GM13977 (cell line): ENCODE data around the gene SLC25A10.
"Not testable (repeated sequence)": the region's sequence is repeated elsewhere in the genome, so short reads cannot be mapped to it uniquely, and the experiment has no call there.

Source experiments
- DNase-seq: peaks from one replicate; pipeline ENCODE4 v3.0.0; 2012; ENCODE audit warnings: low spot score
- in situ Hi-C: fragments of 300-500 bp; cut with MboI; formaldehyde crosslinking; loops from one replicate; pipeline ENCODE4 v1.12.0; 2022; ENCODE audit warnings: low sequenced_read_pairs, low pct_unique_long_range_greater_than_20kb, mixed read lengths, inconsistent platforms; ENCODE audit not compliant: unreplicated experiment
- TF ChIP-seq, protein P1 (sequence below): IDR thresholded peaks from 2 replicates; pipeline ENCODE4 v1.5.1; 2012; ENCODE audit warnings: mild to moderate bottlenecking, control low read depth; ENCODE audit not compliant: insufficient read depth; ENCODE audit errors: extremely low read depth, missing control alignments

The SLC25A10 gene

DNA sequence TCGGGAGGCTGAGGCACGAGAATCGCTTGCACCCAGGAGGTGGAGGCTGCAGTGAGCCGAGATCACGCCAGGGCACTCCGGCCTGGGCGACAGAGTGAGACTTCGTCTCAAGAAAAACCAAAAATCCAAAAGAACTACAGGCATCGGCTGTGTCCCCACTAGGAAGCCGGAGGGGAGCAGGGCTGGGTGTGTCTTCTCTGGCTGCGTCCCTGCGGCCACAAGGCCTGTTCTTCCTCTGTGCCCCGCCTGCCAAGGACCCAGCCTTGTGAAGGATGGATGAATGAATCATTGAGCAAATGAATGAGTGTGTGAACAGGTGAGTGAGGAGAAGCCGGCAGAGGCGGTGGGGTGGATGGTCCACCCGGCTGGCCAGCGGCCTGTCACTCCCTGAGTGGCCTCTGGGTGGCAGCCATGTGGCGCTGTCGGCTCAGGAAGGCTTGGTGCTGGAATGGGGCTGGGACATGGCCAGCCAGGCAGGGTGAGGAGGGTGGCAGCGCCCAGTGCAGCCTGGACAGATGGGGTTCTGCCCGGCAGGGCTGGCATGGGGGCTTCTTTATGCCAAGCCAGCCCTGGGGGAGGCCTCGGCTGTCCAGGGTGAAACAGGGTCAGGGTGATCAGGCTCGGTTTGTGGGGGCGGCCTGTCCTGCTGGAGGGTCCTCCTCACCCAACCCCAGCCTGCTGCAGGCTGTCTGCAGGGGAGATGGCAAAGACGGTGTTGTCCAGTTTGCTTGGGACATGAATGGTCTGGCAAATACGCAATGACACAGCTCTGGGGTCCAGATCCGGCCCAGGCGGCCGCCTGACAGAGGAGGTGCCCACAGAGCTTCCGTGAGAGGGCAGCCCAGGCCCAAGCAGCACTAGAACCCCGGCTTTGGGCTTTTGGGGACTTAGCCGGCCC is 21.7 kb downstream of the SLC25A10 start:
- TF ChIP-seq, protein P1, sequence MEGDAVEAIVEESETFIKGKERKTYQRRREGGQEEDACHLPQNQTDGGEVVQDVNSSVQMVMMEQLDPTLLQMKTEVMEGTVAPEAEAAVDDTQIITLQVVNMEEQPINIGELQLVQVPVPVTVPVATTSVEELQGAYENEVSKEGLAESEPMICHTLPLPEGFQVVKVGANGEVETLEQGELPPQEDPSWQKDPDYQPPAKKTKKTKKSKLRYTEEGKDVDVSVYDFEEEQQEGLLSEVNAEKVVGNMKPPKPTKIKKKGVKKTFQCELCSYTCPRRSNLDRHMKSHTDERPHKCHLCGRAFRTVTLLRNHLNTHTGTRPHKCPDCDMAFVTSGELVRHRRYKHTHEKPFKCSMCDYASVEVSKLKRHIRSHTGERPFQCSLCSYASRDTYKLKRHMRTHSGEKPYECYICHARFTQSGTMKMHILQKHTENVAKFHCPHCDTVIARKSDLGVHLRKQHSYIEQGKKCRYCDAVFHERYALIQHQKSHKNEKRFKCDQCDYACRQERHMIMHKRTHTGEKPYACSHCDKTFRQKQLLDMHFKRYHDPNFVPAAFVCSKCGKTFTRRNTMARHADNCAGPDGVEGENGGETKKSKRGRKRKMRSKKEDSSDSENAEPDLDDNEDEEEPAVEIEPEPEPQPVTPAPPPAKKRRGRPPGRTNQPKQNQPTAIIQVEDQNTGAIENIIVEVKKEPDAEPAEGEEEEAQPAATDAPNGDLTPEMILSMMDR = peak; percentile 97
- in situ Hi-C loops = no loop called here
- DNase-seq = peak; percentile 95

DNA sequence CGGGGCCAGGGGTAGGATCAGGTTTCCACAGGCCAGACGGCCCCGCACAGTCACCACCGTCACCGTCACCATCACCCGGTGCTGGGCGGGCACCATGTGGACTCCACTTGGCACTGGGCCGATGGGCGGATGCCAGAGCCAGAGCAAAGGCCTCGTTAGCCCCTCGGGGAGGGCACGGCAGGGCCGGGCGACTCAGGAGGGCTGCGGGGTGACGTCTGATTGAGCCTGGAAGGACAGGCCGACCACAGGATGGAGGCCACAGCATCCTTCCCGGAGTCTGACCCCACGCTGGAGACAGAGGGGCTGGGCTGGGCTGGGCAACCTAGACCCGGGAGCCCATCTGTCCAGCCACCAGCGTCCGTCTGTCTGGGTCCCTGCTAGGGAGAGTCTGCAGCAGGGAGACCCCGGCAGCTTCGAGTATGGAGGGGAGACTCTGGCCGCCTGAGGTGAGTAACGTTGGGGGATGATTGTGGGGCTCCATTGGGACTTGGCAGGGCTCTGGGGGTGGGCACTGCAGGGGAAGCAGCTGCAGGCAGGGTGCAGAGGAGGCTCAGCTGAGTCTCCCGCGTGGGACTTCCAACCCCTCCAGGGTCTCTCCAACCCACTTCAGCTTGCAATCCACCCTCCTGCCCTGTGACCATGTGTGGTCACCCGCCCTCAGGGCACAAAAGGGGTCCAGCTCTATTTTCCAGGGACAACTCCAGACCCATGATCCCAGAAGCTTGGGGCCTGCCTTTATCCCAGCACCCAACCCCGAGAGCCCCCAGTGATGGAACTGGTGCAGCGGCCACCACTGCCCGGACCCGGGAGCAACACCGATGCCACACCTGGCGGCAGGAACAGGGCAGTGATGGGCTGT is 22.6 kb downstream of the SLC25A10 start:
- in situ Hi-C loops = no loop called here
- DNase-seq = no peak
- TF ChIP-seq, protein P1 = no peak

DNA sequence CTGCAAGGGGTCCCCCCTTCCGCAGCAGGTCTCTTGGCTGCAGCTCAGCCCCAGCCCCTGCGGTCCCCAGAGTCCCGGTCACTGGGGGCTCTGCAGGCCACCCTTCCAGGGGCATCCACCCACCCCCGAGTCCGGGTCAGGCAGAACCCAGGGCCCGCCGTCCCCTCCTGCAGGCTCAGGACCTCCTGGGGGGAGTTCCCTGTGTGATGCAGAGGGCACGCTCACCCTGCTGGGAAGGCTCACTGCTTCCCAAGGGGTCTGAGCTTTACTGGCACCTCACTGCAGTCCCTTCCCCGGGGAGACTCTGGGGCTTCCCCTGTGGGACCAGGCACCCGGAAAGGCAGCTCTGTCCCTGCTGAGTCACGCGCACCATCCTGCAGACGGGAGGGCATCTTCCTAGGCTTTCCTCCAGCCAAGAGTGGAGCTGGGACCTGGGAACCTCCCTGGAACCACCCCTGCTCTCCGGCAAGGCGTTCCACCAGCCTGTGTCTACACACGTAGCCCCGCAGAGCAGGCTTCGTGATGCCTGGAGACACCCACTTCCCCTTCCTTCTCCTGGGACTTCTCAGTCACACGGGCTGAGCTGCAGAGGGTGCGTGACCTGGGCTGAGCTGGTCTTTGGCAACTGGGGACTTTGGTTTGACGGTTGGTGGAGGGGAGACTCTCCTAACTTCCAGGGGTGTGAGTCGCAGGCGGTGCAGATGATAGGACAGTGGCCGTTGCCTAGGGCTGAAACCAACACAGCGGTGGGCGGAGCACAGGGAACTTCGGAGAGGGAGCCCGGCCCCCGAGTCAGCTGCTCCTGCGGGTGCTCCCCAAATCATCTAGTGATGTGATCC is 23.4 kb downstream of the SLC25A10 start:
- DNase-seq = peak; percentile 71
- in situ Hi-C loops = no loop called here
- TF ChIP-seq, protein P1 = no peak

DNA sequence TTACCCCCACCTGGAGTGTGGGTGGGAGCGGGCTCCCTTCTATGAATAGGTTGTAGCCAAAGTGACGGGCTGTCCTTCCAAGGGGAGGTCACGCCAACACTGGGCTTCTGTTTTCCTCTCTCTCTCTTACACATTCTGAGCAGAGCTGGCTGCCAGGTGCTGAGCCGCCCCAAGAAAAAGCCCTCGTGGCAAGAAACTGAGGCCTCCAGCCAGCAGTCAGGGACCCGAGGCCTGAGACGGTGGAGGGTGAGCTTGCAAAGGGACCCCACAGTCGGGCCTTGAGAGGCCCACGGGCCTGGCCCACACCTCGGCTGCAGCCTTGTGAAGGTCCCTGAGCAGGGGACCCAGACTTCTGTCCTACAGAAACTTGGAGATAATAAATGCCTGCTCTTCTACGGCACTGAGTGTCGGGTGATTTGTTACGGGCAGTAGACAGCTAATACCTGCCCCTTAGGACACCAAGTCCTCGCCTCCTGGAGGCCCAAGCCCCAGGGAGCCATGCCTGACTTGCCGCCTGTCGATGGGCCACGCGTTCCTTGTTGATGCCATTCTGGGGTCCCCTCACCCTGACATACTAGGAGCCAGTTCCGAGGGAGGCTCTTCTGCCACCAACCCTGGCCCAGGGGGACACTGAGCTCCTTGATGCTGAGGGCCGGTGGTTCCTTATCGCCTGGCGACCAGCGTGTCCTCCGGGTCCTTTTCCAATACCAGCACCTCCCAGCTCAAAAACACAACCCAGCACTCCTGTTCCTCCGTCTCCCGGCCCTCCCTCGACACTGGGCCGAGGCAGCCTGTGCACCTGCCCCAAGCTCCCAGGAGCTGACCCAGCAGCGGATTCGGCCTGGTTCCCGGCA is 26.1 kb downstream of the SLC25A10 start:
- DNase-seq = no peak
- in situ Hi-C loops = no loop called here

DNA sequence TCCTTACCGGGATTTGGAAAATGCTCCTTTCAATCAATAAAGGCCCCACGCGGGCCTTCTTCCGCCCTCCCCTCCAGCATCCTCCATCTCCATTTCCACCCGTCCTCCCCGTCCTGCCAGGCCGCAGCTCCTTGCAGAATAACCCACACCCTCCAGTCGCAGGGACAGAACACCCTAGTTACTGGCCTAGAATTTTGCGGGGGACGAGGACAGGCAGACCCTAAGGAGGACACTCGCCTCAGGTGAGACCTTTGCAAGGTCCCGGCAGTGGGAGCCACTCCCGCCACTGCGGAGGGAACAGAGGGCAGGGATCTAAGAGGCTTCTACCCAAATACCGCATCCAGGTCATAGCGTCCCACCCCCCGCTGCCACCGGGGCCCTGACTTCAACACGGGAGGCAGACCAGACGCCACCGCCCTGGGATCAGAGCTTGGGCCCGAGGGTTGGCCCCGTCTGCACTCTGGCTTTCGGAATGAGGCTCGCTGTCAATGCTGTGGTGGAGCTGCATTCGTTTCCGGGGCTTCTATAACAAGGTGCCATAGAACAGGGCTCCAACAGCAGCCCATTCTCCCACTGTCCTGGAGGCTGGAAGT is 26.8 kb downstream of the SLC25A10 start:
- in situ Hi-C loops = no loop called here
- TF ChIP-seq, protein P1 = no peak

More for the DNA sequence above, 26.1 kb downstream of the SLC25A10 start:
- TF ChIP-seq, protein P1 = no peak

DNA sequence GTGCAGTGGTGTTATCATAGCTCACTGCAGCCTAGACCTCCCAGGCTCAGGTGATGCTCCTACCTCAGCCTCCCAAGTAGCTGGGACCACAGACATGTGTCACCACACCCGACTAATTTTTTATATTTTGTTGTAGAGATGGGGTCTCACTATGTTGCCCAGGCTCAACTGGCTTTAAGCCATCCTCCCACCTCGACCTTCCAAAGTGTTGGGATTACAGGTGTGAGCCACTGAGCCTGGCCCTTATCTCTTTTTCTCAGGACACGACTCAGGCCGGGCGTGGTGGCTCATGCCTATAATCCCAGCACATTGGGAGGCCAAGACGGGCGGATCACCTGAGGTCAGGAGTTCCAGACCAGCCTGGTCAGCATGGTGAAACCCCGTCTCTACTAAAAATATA is 27.5 kb downstream of the SLC25A10 start:
- in situ Hi-C loops, DNase-seq: not testable (repeated sequence)

More for the DNA sequence above, 26.8 kb downstream of the SLC25A10 start:
- no peak for DNase-seq
